ENCODE results near the gene HDGFL2. TPM values are rescaled to one million over a fixed set of nuclear protein-coding genes. Genes with fewer than 3 reads are reported as not detected.

HDGFL2 gene
- total and polyA plus RNA-seq, 4 donors, result 36.5 to 47.0 (median 38.8) TPM

GRCh38 chr19:4542896-4543841 lies 71.1 kb downstream of the HDGFL2 start:
- Histone ChIP-seq H3K4me1 (ENCODE audit: control insufficient read depth in 5 of 5, insufficient read depth in 5 of 5, low read length in 5 of 5) (peaks cover 0 to 9% (median 0%) of the 10 kb centered on the region in 5 donors), H3K27ac (ENCODE audit: low read depth in 1 of 2, low read length in 1 of 2) (peak overlapping the region in 1 of 2 donors; percentile 76), H3K36me3 (ENCODE audit: control insufficient read depth in 4 of 4, insufficient read depth in 4 of 4, low read length in 4 of 4) (peaks cover 0 to 16% (median 0%) of the 10 kb centered on the region in 4 donors), H3K9ac (ENCODE audit: insufficient read depth in 1 of 2, low read length in 2 of 2) (no peak overlapping the region), H3K9me3 (ENCODE audit: control insufficient read depth in 4 of 4, insufficient read depth in 3 of 4, low read length in 3 of 4) (peaks cover 0 to 6% (median 2%) of the 10 kb centered on the region in 4 donors), H3K4me3 (no peak overlapping the region), H3K27me3 (ENCODE audit: control insufficient read depth in 3 of 3, insufficient read depth in 3 of 3, low read length in 2 of 3) (no peaks in the 10 kb centered on the region)
- ATAC-seq (ENCODE audit: insufficient read depth, low FRiP score) (no peak), DNase-seq (no peak)
- TF ChIP-seq CTCF (IDR thresholded peaks at IDR 0.05; ENCODE audit: control extremely low read depth, extremely low read depth), result no peak
- 35 to 78% methylated on average over 56 to 77 of the region's 77 CpGs for WGBS, 2 donors

- H3K9ac ChIP-seq (ENCODE audit: insufficient read depth in 1 of 2, low read length in 2 of 2), result no peak overlapping the region
- DNase-seq (no peak), ATAC-seq (ENCODE audit: insufficient read depth, low FRiP score) (no peak)
- no peak overlapping the region for H3K27ac ChIP-seq (ENCODE audit: low read depth in 1 of 2, low read length in 1 of 2)
- TF ChIP-seq CTCF (IDR thresholded peaks at IDR 0.05; ENCODE audit: control extremely low read depth, extremely low read depth), result no peak
- peaks cover 0 to 17% (median 0%) of the 10 kb centered on the region in 4 donors for H3K36me3 ChIP-seq (ENCODE audit: control insufficient read depth in 4 of 4, insufficient read depth in 4 of 4, low read length in 4 of 4)
- H3K27me3 ChIP-seq (ENCODE audit: control insufficient read depth in 3 of 3, insufficient read depth in 3 of 3, low read length in 2 of 3), result no peaks in the 10 kb centered on the region
- no peak overlapping the region for H3K4me3 ChIP-seq
- WGBS, 2 donors, result 81 to 92% methylated on average over 44 to 87 of the region's 87 CpGs
- peaks cover 0 to 9% (median 0%) of the 10 kb centered on the region in 5 donors for H3K4me1 ChIP-seq (ENCODE audit: control insufficient read depth in 5 of 5, insufficient read depth in 5 of 5, low read length in 5 of 5)
- peaks cover 0 to 6% (median 2%) of the 10 kb centered on the region in 4 donors for H3K9me3 ChIP-seq (ENCODE audit: control insufficient read depth in 4 of 4, insufficient read depth in 3 of 4, low read length in 3 of 4)
Observed at GRCh38 chr19:4543842-4544647, 71.9 kb downstream of the HDGFL2 start.

- Histone ChIP-seq H3K27me3 (ENCODE audit: control insufficient read depth in 3 of 3, insufficient read depth in 3 of 3, low read length in 2 of 3) (no peaks in the 10 kb centered on the region), H3K36me3 (ENCODE audit: control insufficient read depth in 4 of 4, insufficient read depth in 4 of 4, low read length in 4 of 4) (peaks cover 0 to 37% (median 0%) of the 10 kb centered on the region in 4 donors), H3K4me1 (ENCODE audit: control insufficient read depth in 5 of 5, insufficient read depth in 5 of 5, low read length in 5 of 5) (peaks cover 0 to 7% (median 0%) of the 10 kb centered on the region in 5 donors), H3K9ac (ENCODE audit: insufficient read depth in 1 of 2, low read length in 2 of 2) (no peak overlapping the region), H3K4me3 (no peak overlapping the region), H3K9me3 (ENCODE audit: control insufficient read depth in 4 of 4, insufficient read depth in 3 of 4, low read length in 3 of 4) (peaks cover 0 to 4% (median 0%) of the 10 kb centered on the region in 4 donors), H3K27ac (ENCODE audit: low read depth in 1 of 2, low read length in 1 of 2) (no peak overlapping the region)
- TF ChIP-seq CTCF (IDR thresholded peaks at IDR 0.05; ENCODE audit: control extremely low read depth, extremely low read depth), result no peak
- ATAC-seq (ENCODE audit: insufficient read depth, low FRiP score), result no peak
- no peak for DNase-seq
- WGBS, 2 donors, result 57 to 63% methylated on average over 31 to 32 of the region's 32 CpGs
Observed at GRCh38 chr19:4547303-4548237, 75.5 kb downstream of the HDGFL2 start.

All from lung (tissue), 12 donors.